HepG2 (cell line): Measurements from ENCODE around the gene CDK5RAP2. TPM values are rescaled to one million over a fixed set of nuclear protein-coding genes. Genes with fewer than 3 reads are reported as not detected.
A peak's percentile ranks its signal among the peaks of the same experiment; 100 is the strongest.

Experiments
- CBX5 ChIP-seq: sonication (generic); formaldehyde crosslinking; IDR thresholded peaks from 2 replicates; pipeline ENCODE4 v1.4.0; 2020; ENCODE audit warnings: missing genetic modification reagents, borderline replicate concordance
- NFE2L1 ChIP-seq: sonication (generic); formaldehyde crosslinking; IDR thresholded peaks from 2 replicates; pipeline ENCODE4 v1.4.0; 2020; ENCODE audit warnings: missing genetic modification reagents, mild to moderate bottlenecking, borderline replicate concordance
- POLR2A ChIP-seq, 2 experiments: IDR thresholded peaks; 2 replicates each; pipeline ENCODE4 v1.6.1; 2011; ENCODE audit warnings: low read depth in 2 of 2, low read length in 2 of 2, mild to moderate bottlenecking in 1 of 2, moderate library complexity in 1 of 2; ENCODE audit not compliant: insufficient read depth in 1 of 2
- ZMYM4 ChIP-seq: sonication (generic); formaldehyde crosslinking; IDR thresholded peaks from 2 replicates; pipeline ENCODE4 v1.8.1; 2023; ENCODE audit warnings: mild to moderate bottlenecking, missing genetic modification reagents
- ZNF17 ChIP-seq: sonication (generic); formaldehyde crosslinking; IDR thresholded peaks from 2 replicates; pipeline ENCODE4 v1.5.0; 2020; ENCODE audit warnings: mild to moderate bottlenecking, missing genetic modification reagents
- ZNF569 ChIP-seq: sonication (generic); formaldehyde crosslinking; IDR thresholded peaks from 2 replicates; pipeline ENCODE4 v1.5.0; 2020; ENCODE audit warnings: mild to moderate bottlenecking, missing genetic modification reagents, moderate library complexity, borderline replicate concordance
- polyA plus RNA-seq, 8 experiments: library from polyadenylated mRNA; depleted of rRNA in 3 of 8; stranded (reverse) in 7 of 8; unstranded in 1 of 8; fragments of >200 nt; fragmentation: Illumina TruSeq in 4 of 8; extraction: Trizol in 4 of 8; gene quantifications; 2 replicates each; pipeline versions ENCODE4 v1.2.1 to v1.2.3, GENCODE V29; 2011 to 2016; ENCODE audit warnings: low read depth in 4 of 8, missing spikeins in 1 of 8, mixed read lengths in 1 of 8; ENCODE audit not compliant: insufficient read depth in 1 of 8
- total RNA-seq, 5 experiments: library from RNA; depleted of rRNA; stranded (reverse); fragments of >200 nt; fragmentation: Illumina TruSeq; extraction: Trizol; gene quantifications; 2 replicates each; pipeline ENCODE4 v1.2.3, GENCODE V29; 2016; ENCODE audit warnings: low read depth in 1 of 5
- TF ChIP-seq, protein P1 (sequence below): sonication (generic); formaldehyde crosslinking; IDR thresholded peaks from 2 replicates; pipeline ENCODE4 v1.5.1; 2020; ENCODE audit warnings: mild to moderate bottlenecking, missing genetic modification reagents
- TF ChIP-seq, protein P2 (sequence below): sonication (generic); IDR thresholded peaks from 2 replicates; pipeline ENCODE4 v1.6.1; 2016; ENCODE audit warnings: low read depth, borderline replicate concordance

CDK5RAP2 gene
- total and polyA plus RNA-seq, 2 of the 13 experiments (the other 11 are each of a cell fraction or from before 2014, with no cell fraction given), result 31.8 to 42.2 TPM

DNA sequence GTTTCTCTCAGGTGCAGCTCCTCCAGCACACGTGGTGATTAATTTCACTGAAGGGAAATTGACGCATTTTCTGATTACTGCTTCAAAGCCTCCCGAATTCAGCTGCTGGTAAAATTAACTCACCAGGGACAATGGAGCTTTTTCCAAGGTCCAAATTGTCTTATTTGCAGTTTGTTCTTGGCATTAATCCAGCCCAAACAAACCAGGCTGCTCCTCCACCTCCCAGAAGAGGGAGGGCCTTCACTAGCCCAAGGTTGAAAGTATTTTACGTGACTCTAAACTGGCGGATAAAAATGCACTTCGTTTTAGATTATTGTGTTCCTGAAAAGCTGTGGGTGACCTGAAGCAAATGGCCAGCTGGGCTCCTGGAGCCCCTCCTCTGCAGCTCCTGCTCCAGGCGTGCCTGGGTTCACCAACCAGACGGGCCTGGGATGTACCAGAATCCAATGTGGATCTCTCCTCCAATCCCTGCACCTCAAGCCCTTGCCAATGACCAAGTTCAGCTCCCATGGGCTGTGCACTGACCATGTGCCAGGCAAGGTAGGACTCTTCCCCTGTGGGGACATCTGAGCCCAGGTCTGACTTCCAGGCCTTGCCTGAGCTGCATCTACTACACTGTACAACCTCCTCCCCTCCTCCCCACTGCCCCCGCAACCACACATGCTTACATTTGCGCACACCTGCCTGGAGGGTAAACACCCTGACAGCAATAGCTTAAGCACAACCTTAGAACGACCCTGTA, 193.4 kb downstream of the CDK5RAP2 start (continued):
- TF ChIP-seq, protein P1, sequence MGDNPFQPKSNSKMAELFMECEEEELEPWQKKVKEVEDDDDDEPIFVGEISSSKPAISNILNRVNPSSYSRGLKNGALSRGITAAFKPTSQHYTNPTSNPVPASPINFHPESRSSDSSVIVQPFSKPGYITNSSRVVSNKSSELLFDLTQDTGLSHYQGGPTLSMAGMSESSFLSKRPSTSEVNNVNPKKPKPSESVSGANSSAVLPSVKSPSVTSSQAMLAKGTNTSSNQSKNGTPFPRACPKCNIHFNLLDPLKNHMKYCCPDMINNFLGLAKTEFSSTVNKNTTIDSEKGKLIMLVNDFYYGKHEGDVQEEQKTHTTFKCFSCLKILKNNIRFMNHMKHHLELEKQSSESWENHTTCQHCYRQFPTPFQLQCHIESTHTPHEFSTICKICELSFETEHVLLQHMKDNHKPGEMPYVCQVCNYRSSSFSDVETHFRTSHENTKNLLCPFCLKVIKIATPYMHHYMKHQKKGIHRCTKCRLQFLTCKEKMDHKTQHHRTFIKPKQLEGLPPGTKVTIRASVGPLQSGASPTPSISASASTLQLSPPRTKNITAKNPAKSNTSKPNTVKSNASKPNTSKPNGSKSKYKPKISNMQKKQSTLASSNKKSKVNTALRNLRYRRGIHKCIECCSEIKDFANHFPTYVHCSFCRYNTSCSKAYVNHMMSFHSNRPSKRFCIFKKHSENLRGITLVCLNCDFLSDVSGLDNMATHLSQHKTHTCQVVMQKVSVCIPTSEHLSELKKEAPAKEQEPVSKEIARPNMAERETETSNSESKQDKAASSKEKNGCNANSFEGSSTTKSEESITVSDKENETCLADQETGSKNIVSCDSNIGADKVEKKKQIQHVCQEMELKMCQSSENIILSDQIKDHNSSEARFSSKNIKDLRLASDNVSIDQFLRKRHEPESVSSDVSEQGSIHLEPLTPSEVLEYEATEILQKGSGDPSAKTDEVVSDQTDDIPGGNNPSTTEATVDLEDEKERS, result peak; percentile 73; the same call in 1 of the 2 replicates
- TF ChIP-seq ZMYM4 (CRISPR knock-in tag), result no peak; the same call in 1 of the 2 replicates
- no peak for TF ChIP-seq ZNF569
- TF ChIP-seq CBX5 (CRISPR knock-in tag), result no peak
- no peak for TF ChIP-seq NFE2L1 (CRISPR knock-in tag)
- TF ChIP-seq ZNF17, result no peak
- peak in 1 of 2 experiments; percentile 41; a peak in 2 of 4 replicates for TF ChIP-seq POLR2A (IDR thresholded peaks at IDR 0.05; ENCODE audit: insufficient read depth in 1 of 2, low read depth in 2 of 2, low read length in 2 of 2)
- TF ChIP-seq, protein P2, sequence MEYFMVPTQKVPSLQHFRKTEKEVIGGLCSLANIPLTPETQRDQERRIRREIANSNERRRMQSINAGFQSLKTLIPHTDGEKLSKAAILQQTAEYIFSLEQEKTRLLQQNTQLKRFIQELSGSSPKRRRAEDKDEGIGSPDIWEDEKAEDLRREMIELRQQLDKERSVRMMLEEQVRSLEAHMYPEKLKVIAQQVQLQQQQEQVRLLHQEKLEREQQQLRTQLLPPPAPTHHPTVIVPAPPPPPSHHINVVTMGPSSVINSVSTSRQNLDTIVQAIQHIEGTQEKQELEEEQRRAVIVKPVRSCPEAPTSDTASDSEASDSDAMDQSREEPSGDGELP, result peak; percentile 62; the same call in 1 of the 2 replicates
